Fibroblast of the aortic adventitia (primary cell): ENCODE data around the gene HAVCR2. TPM values are rescaled to one million over a fixed set of nuclear protein-coding genes. Genes with fewer than 3 reads are reported as not detected.
A peak's percentile ranks its signal among the peaks of the same experiment; 100 is the strongest.

Source experiments
- DNase-seq: peaks from one replicate; pipeline ENCODE4 v3.0.0-alpha.2; 2010; ENCODE audit warnings: low read depth
- H3K4me3 ChIP-seq: 2 replicates; pipeline ENCODE4 v1.5.1; 2011; ENCODE audit warnings: low read depth, mild to moderate bottlenecking, control low read depth, low read length, moderate library complexity
- total RNA-seq: library from RNA; depleted of rRNA; stranded (reverse); fragments of >200 nt; gene quantifications from 2 replicates; pipeline ENCODE4 v1.2.3, GENCODE V29; 2012; ENCODE audit warnings: low replicate concordance
- TF ChIP-seq, protein P1 (sequence below): IDR thresholded peaks from 2 replicates; pipeline ENCODE4 v1.5.1; 2011; ENCODE audit warnings: mild to moderate bottlenecking, low read length, control low read depth, inconsistent platforms; ENCODE audit not compliant: insufficient read depth

Gene HAVCR2
- 0.36 TPM in 1 of 2 replicates, not detected in the other for total RNA-seq

DNA sequence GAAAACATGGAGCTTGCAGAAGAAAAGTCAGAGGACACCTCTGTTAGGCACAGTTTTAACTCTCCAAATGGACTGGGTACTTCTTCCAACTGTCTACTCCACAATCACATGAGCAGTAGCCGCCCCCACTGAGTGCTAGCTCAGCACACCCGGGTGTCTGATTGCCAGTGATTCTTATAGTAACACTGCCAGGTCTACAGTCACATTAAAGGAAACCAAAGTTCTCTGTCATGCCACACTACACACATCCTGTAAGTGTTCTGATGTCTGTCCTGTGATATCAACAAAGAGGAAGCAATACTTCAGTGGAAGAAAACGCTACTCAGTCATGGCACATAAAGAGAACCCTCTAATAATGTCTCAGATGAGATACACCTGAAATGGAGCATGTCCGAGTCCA is at the start of gene HAVCR2:
Gene HAVCR2, minus strand, starts transcription at position 69 of the 400 bp plus-strand sequence. Its CDS starts 61 bp downstream, at position 8.
- DNase-seq: no peak
- no peak within 1 kb of the TSS for H3K4me3 ChIP-seq
- TF ChIP-seq, protein P1, sequence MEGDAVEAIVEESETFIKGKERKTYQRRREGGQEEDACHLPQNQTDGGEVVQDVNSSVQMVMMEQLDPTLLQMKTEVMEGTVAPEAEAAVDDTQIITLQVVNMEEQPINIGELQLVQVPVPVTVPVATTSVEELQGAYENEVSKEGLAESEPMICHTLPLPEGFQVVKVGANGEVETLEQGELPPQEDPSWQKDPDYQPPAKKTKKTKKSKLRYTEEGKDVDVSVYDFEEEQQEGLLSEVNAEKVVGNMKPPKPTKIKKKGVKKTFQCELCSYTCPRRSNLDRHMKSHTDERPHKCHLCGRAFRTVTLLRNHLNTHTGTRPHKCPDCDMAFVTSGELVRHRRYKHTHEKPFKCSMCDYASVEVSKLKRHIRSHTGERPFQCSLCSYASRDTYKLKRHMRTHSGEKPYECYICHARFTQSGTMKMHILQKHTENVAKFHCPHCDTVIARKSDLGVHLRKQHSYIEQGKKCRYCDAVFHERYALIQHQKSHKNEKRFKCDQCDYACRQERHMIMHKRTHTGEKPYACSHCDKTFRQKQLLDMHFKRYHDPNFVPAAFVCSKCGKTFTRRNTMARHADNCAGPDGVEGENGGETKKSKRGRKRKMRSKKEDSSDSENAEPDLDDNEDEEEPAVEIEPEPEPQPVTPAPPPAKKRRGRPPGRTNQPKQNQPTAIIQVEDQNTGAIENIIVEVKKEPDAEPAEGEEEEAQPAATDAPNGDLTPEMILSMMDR: no peak

- TF ChIP-seq, protein P1: no peak
Measured at GRCh38 chr5:157157293-157157891, 48.5 kb upstream of the HAVCR2 start.

GRCh38 chr5:157155297-157155696 is 46.5 kb upstream of the HAVCR2 start:
- TF ChIP-seq, protein P1: no peak
- no peak overlapping the region for H3K4me3 ChIP-seq
- DNase-seq: no peak

More at GRCh38 chr5:157157293-157157891, 48.5 kb upstream of the HAVCR2 start:
- no peak for DNase-seq
- no peak overlapping the region for H3K4me3 ChIP-seq

DNA sequence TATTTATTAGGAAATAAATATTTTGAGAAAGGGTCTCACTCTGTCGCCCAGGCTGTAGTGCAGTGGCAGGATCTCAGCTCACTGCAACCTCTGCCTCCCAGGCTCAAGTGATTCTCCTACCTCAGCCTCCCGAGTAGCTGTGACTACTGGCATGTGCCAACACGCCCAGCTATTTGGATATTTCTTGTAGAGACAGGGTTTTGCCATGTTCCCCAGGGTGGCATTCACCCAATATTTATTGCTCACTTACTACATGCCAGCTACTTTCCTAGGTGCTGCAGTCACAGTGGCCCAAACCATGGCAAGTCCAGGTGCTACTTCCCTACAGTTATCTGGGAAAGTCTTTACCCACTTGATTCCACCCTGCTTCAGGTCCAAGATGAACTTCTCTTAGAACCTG is 42.2 kb upstream of the HAVCR2 start:
- no peak for DNase-seq
- H3K4me3 ChIP-seq: no peak overlapping the region
- TF ChIP-seq, protein P1: no peak

- DNase-seq: peak; percentile 79
- TF ChIP-seq, protein P1: peak; percentile 95
- no peak overlapping the region for H3K4me3 ChIP-seq
Measured at GRCh38 chr5:157148734-157149615, 40.1 kb upstream of the HAVCR2 start.

- DNase-seq: peak; percentile 35
- H3K4me3 ChIP-seq: peak overlapping the region; percentile 98
- TF ChIP-seq, protein P1: no peak
Measured at GRCh38 chr5:157143127-157143971, 34.5 kb upstream of the HAVCR2 start.
